Measurements from ENCODE around the gene IGF2BP3.

IGF2BP3 gene

DNA sequence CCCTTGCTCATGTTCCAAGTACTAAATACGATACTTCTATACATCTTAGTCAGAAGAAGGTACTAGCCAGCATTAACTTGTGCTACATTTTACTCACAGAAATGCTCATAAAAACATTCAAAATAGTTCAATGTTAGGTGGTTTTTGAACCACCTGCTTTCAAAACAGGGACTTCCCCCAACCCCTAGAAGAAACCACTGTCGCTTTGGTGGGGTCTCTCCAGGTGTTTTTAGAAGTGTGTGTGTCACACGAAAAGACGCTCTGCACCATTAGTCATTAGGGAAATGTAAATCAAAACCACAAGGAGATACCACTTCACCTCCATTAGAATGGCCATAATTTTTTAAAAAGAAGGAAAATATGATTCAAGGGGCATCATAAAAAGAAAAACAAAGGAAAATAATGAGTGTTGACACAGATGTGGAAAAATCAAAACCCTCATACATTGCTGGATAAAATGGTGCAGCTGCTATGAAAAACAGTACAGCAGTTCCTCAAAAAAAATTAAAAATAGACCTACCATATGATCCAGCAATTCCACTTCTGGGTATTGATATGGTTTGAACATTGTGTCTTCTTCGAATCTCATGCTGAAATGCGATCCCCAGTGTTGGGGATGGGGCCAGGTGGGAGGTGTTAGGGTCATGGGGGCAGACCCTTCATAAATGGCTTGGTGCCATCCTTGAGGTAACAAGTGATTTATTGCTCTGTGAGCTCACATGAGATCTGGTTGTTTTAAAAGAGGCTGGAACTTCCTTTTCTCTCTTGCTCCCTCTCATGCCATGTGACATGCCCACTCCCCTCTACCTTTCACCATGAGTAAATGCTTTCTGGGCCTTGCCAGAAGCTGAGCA is 96.9 kb downstream of the IGF2BP3 start (continued):
- TF ChIP-seq ZNF843 (tag by site-specific recombination; IDR thresholded peaks at IDR 0.05) (0 out of 2 replicates have a peak, but pooled peaks have one; percentile 16), ZNF792 (tag by site-specific recombination; IDR thresholded peaks at IDR 0.05) (no peak), ZBTB21 (tag by site-specific recombination; IDR thresholded peaks at IDR 0.05) (no peak), ZNF202 (tag by site-specific recombination; IDR thresholded peaks at IDR 0.05; ENCODE audit: borderline replicate concordance) (no peak), ZNF548 (tag by site-specific recombination; IDR thresholded peaks at IDR 0.05) (no peak), WT1 (tag by site-specific recombination; IDR thresholded peaks at IDR 0.05) (peak; percentile 21; the same call in 1 of the 2 replicates), KLF8 (tag by site-specific recombination; IDR thresholded peaks at IDR 0.05) (no peak), ZNF510 (tag by site-specific recombination; IDR thresholded peaks at IDR 0.05; ENCODE audit: insufficient replicate concordance) (no peak), ZNF426 (tag by site-specific recombination; IDR thresholded peaks at IDR 0.05) (no peak), ZNF366 (tag by site-specific recombination; conservative IDR thresholded peaks at IDR 0.05) (0 out of 2 replicates have a peak, but pooled peaks have one; percentile 40), MZF1 (tag by site-specific recombination; IDR thresholded peaks at IDR 0.05; ENCODE audit: borderline replicate concordance) (peak; percentile 76; the same call in 1 of the 2 replicates), ZNF768 (tag by site-specific recombination; IDR thresholded peaks at IDR 0.05) (no peak), BCL11A (tag by site-specific recombination; IDR thresholded peaks at IDR 0.05; ENCODE audit: low read depth) (no peak), ZNF701 (tag by site-specific recombination; IDR thresholded peaks at IDR 0.05) (no peak), ZBTB48 (tag by site-specific recombination; IDR thresholded peaks at IDR 0.05) (no peak), ZNF555 (tag by site-specific recombination; conservative IDR thresholded peaks at IDR 0.05) (no peak), ZXDB (tag by site-specific recombination; IDR thresholded peaks at IDR 0.05) (no peak), BCL11B (tag by site-specific recombination; IDR thresholded peaks at IDR 0.05; ENCODE audit: low read depth) (no peak), ZNF23 (tag by site-specific recombination; IDR thresholded peaks at IDR 0.05; ENCODE audit: borderline replicate concordance) (no peak), ZNF521 (tag by site-specific recombination; IDR thresholded peaks at IDR 0.05) (no peak), ZNF621 (tag by site-specific recombination; IDR thresholded peaks at IDR 0.05) (no peak)
- TF ChIP-seq, protein P1, sequence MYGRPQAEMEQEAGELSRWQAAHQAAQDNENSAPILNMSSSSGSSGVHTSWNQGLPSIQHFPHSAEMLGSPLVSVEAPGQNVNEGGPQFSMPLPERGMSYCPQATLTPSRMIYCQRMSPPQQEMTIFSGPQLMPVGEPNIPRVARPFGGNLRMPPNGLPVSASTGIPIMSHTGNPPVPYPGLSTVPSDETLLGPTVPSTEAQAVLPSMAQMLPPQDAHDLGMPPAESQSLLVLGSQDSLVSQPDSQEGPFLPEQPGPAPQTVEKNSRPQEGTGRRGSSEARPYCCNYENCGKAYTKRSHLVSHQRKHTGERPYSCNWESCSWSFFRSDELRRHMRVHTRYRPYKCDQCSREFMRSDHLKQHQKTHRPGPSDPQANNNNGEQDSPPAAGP (tag by site-specific recombination; IDR thresholded peaks at IDR 0.05): no peak
- TF ChIP-seq, protein P2, sequence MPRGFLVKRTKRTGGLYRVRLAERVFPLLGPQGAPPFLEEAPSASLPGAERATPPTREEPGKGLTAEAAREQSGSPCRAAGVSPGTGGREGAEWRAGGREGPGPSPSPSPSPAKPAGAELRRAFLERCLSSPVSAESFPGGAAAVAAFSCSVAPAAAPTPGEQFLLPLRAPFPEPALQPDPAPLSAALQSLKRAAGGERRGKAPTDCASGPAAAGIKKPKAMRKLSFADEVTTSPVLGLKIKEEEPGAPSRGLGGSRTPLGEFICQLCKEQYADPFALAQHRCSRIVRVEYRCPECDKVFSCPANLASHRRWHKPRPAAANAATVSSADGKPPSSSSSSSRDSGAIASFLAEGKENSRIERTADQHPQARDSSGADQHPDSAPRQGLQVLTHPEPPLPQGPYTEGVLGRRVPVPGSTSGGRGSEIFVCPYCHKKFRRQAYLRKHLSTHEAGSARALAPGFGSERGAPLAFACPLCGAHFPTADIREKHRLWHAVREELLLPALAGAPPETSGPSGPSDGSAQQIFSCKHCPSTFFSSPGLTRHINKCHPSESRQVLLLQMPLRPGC (tag by site-specific recombination; IDR thresholded peaks at IDR 0.05): no peak
- TF ChIP-seq, protein P3, sequence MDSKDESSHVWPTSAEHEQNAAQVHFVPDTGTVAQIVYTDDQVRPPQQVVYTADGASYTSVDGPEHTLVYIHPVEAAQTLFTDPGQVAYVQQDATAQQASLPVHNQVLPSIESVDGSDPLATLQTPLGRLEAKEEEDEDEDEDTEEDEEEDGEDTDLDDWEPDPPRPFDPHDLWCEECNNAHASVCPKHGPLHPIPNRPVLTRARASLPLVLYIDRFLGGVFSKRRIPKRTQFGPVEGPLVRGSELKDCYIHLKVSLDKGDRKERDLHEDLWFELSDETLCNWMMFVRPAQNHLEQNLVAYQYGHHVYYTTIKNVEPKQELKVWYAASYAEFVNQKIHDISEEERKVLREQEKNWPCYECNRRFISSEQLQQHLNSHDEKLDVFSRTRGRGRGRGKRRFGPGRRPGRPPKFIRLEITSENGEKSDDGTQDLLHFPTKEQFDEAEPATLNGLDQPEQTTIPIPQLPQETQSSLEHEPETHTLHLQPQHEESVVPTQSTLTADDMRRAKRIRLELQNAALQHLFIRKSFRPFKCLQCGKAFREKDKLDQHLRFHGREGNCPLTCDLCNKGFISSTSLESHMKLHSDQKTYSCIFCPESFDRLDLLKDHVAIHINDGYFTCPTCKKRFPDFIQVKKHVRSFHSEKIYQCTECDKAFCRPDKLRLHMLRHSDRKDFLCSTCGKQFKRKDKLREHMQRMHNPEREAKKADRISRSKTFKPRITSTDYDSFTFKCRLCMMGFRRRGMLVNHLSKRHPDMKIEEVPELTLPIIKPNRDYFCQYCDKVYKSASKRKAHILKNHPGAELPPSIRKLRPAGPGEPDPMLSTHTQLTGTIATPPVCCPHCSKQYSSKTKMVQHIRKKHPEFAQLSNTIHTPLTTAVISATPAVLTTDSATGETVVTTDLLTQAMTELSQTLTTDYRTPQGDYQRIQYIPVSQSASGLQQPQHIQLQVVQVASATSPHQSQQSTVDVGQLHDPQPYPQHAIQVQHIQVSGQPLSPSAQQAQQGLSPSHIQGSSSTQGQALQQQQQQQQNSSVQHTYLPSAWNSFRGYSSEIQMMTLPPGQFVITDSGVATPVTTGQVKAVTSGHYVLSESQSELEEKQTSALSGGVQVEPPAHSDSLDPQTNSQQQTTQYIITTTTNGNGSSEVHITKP (tag by site-specific recombination; IDR thresholded peaks at IDR 0.05): peak; percentile 86
- TF ChIP-seq, protein P4, sequence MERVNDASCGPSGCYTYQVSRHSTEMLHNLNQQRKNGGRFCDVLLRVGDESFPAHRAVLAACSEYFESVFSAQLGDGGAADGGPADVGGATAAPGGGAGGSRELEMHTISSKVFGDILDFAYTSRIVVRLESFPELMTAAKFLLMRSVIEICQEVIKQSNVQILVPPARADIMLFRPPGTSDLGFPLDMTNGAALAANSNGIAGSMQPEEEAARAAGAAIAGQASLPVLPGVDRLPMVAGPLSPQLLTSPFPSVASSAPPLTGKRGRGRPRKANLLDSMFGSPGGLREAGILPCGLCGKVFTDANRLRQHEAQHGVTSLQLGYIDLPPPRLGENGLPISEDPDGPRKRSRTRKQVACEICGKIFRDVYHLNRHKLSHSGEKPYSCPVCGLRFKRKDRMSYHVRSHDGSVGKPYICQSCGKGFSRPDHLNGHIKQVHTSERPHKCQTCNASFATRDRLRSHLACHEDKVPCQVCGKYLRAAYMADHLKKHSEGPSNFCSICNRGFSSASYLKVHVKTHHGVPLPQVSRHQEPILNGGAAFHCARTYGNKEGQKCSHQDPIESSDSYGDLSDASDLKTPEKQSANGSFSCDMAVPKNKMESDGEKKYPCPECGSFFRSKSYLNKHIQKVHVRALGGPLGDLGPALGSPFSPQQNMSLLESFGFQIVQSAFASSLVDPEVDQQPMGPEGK (tag by site-specific recombination; IDR thresholded peaks at IDR 0.05): peak; percentile 62
- TF ChIP-seq, protein P5, sequence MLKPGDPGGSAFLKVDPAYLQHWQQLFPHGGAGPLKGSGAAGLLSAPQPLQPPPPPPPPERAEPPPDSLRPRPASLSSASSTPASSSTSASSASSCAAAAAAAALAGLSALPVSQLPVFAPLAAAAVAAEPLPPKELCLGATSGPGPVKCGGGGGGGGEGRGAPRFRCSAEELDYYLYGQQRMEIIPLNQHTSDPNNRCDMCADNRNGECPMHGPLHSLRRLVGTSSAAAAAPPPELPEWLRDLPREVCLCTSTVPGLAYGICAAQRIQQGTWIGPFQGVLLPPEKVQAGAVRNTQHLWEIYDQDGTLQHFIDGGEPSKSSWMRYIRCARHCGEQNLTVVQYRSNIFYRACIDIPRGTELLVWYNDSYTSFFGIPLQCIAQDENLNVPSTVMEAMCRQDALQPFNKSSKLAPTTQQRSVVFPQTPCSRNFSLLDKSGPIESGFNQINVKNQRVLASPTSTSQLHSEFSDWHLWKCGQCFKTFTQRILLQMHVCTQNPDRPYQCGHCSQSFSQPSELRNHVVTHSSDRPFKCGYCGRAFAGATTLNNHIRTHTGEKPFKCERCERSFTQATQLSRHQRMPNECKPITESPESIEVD (tag by site-specific recombination; IDR thresholded peaks at IDR 0.05): peak; percentile 61
- TF ChIP-seq, protein P6, sequence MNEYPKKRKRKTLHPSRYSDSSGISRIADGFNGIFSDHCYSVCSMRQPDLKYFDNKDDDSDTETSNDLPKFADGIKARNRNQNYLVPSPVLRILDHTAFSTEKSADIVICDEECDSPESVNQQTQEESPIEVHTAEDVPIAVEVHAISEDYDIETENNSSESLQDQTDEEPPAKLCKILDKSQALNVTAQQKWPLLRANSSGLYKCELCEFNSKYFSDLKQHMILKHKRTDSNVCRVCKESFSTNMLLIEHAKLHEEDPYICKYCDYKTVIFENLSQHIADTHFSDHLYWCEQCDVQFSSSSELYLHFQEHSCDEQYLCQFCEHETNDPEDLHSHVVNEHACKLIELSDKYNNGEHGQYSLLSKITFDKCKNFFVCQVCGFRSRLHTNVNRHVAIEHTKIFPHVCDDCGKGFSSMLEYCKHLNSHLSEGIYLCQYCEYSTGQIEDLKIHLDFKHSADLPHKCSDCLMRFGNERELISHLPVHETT (tag by site-specific recombination; IDR thresholded peaks at IDR 0.05): no peak

Measured in HEK293 (cell line).